ENCODE measurements around the gene ATP6V0A1. TPM values are rescaled to one million over a fixed set of nuclear protein-coding genes. Genes with fewer than 3 reads are reported as not detected.

Gene ATP6V0A1
- total RNA-seq, 4 donors from 2014 or later = 81.6 to 126 (median 96.6) TPM

DNA sequence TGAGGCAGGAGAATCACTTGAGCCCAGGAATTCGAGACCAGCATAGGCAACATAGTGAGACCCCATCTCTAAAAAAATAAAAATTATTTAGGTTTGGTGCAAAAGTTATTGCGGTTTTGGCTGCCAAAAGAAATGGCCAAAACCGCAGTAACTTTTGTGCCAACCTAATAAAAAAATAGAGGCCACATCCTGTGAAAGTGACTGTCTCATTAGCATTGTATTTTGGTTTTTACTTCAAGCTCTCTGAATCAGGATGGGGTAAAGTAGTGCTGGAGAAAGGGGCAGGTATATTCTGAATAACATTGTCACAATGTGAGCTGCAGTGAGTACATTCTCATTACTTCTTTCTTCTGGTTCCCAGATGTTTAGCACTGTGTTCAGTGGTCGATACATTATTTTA is 36.0 kb downstream of the ATP6V0A1 start:
- no peak for DNase-seq (ENCODE audit: low spot score in 2 of 2)
- Histone ChIP-seq H3K4me3 (no peak overlapping the region), H3K27ac (no peak overlapping the region), H3K27me3 (no peaks in the 10 kb centered on the region), H3K9me3 (no peaks in the 10 kb centered on the region), H3K4me1 (no peaks in the 10 kb centered on the region), H3K36me3 (peaks cover 0 to 98% (median 11%) of the 10 kb centered on the region in 3 donors)
- TF ChIP-seq POLR2A (IDR thresholded peaks at IDR 0.05) (no peak), EP300 (IDR thresholded peaks at IDR 0.05) (no peak)
- TF ChIP-seq, protein P1, sequence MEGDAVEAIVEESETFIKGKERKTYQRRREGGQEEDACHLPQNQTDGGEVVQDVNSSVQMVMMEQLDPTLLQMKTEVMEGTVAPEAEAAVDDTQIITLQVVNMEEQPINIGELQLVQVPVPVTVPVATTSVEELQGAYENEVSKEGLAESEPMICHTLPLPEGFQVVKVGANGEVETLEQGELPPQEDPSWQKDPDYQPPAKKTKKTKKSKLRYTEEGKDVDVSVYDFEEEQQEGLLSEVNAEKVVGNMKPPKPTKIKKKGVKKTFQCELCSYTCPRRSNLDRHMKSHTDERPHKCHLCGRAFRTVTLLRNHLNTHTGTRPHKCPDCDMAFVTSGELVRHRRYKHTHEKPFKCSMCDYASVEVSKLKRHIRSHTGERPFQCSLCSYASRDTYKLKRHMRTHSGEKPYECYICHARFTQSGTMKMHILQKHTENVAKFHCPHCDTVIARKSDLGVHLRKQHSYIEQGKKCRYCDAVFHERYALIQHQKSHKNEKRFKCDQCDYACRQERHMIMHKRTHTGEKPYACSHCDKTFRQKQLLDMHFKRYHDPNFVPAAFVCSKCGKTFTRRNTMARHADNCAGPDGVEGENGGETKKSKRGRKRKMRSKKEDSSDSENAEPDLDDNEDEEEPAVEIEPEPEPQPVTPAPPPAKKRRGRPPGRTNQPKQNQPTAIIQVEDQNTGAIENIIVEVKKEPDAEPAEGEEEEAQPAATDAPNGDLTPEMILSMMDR (IDR thresholded peaks at IDR 0.05) = no peak
- 77 to 85% methylated on average over 4 of the region's 4 CpGs for WGBS, 2 donors

DNA sequence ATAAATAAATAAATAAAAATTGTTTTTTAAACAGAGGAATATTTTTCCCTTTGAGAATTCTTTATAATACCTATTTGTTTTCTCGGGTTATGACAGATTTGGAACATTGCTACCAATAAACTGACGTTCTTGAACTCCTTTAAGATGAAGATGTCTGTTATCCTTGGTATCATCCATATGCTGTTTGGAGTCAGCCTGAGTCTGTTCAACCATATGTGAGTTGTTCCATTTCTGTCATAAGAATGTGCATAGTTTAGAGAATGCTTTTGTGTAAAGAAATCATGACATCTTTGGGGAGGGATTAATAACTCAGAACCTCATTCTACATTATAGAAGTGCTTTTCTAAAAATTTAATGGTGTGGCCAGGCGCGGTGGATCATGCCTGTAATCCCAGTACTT is 40.1 kb downstream of the ATP6V0A1 start:
- peaks cover 6 to 98% (median 13%) of the 10 kb centered on the region in 3 donors for H3K36me3 ChIP-seq
- H3K27me3 ChIP-seq = no peaks in the 10 kb centered on the region
- H3K4me1 ChIP-seq = no peaks in the 10 kb centered on the region
- TF ChIP-seq EP300 (IDR thresholded peaks at IDR 0.05) (no peak), POLR2A (IDR thresholded peaks at IDR 0.05) (no peak)
- TF ChIP-seq, protein P1 (IDR thresholded peaks at IDR 0.05) = no peak
- DNase-seq (ENCODE audit: low spot score in 2 of 2) = no peak
- no peaks in the 10 kb centered on the region for H3K9me3 ChIP-seq
- H3K27ac ChIP-seq = no peak overlapping the region
- 89 to 95% methylated on average over 4 of the region's 4 CpGs for WGBS, 2 donors
- no peak overlapping the region for H3K4me3 ChIP-seq

DNA sequence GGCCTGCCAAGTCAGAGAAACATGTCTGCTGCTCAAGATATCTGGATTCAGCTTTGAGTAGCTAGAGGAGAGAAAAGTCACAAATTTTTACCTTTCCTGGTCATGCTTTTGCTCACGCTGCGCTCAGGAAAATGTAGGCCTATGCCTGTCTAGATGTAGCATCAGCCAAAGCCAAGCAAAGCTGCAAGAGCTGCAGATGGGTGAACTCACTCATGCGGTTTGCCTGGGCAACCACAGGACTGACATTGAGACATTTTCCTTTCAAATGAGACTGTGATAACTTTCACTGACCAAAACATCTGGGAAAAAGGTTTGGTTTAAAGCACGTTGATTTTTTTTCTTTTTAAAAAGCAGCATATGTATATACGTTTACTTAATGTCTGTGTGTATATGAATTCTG is 43.4 kb downstream of the ATP6V0A1 start:
- Histone ChIP-seq H3K27ac (no peak overlapping the region), H3K4me1 (peaks cover 0 to 3% (median 0%) of the 10 kb centered on the region in 4 donors), H3K4me3 (no peak overlapping the region), H3K27me3 (no peaks in the 10 kb centered on the region), H3K9me3 (no peaks in the 10 kb centered on the region), H3K36me3 (peaks cover 6 to 93% (median 13%) of the 10 kb centered on the region in 3 donors)
- no peak for DNase-seq (ENCODE audit: low spot score in 2 of 2)
- TF ChIP-seq EP300 (IDR thresholded peaks at IDR 0.05) = no peak
- TF ChIP-seq POLR2A (IDR thresholded peaks at IDR 0.05) = no peak
- TF ChIP-seq, protein P1 (IDR thresholded peaks at IDR 0.05) = no peak
- 84 to 90% methylated on average over 5 of the region's 5 CpGs for WGBS, 2 donors

DNA sequence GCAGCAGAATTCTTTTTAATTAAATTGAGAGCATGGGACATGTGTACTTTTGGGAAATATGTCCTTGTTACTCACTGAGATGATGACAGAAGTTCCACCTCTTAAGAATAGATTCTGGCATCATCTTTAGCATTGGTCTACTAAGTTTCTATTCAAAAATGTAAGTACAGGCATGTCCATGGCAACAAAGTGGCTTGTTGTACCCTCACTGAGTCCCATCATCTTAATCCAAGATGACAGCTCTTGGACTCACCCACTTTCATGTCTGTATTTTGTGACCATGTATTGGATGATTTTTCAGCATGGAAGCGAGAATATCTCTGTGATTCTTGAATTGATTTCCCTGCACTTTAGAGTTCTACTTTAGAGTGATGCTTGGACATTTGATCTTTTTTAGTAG is 44.2 kb downstream of the ATP6V0A1 start:
- no peak overlapping the region for H3K4me3 ChIP-seq
- no peak for TF ChIP-seq EP300 (IDR thresholded peaks at IDR 0.05)
- TF ChIP-seq, protein P1 (IDR thresholded peaks at IDR 0.05) = no peak
- no peak for TF ChIP-seq POLR2A (IDR thresholded peaks at IDR 0.05)
- WGBS, 2 donors = 93 to 100% methylated on average over 1 of the region's 1 CpG
- no peak overlapping the region for H3K27ac ChIP-seq
- no peaks in the 10 kb centered on the region for H3K9me3 ChIP-seq
- peaks cover 0 to 4% (median 0%) of the 10 kb centered on the region in 4 donors for H3K4me1 ChIP-seq
- H3K27me3 ChIP-seq = no peaks in the 10 kb centered on the region
- no peak for DNase-seq (ENCODE audit: low spot score in 2 of 2)
- peaks cover 6 to 93% (median 9%) of the 10 kb centered on the region in 3 donors for H3K36me3 ChIP-seq

DNA sequence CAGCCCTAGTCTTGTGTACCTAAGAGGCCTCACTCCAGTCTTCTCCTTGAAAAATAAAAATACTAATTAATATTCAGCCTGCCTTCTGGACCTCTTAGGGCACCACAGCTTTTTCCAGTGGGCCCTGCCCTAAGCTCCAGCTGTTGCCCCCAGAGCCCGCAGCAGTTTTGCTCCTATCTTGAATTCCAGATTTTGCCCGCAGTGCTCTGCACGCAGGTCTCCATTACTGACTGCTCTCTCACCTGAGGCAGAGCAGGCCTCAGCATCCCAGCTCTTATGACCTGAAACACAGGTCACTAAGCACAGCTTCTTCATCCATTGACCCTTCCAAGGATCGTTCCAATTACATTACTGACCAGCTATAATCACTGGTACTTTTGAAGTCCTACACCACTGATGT is 49.0 kb downstream of the ATP6V0A1 start:
- H3K4me3 ChIP-seq = no peak overlapping the region
- H3K4me1 ChIP-seq = peaks cover 0 to 24% (median 8%) of the 10 kb centered on the region in 4 donors
- no peaks in the 10 kb centered on the region for H3K27me3 ChIP-seq
- 90 to 94% methylated on average over 4 of the region's 4 CpGs for WGBS, 2 donors
- H3K27ac ChIP-seq = no peak overlapping the region
- TF ChIP-seq, protein P1 (IDR thresholded peaks at IDR 0.05) = no peak
- TF ChIP-seq POLR2A (IDR thresholded peaks at IDR 0.05) (no peak), EP300 (IDR thresholded peaks at IDR 0.05) (no peak)
- H3K9me3 ChIP-seq = no peaks in the 10 kb centered on the region
- no peak for DNase-seq (ENCODE audit: low spot score in 2 of 2)
- peaks cover 0 to 80% (median 0%) of the 10 kb centered on the region in 3 donors for H3K36me3 ChIP-seq

All from tibial nerve (tissue), 4 donors.